ENCODE data around the gene RFPL1.

The RFPL1 gene

GRCh38 chr22:29394931-29395581, 43.3 kb upstream of the RFPL1 start:
- TF ChIP-seq, protein P1, sequence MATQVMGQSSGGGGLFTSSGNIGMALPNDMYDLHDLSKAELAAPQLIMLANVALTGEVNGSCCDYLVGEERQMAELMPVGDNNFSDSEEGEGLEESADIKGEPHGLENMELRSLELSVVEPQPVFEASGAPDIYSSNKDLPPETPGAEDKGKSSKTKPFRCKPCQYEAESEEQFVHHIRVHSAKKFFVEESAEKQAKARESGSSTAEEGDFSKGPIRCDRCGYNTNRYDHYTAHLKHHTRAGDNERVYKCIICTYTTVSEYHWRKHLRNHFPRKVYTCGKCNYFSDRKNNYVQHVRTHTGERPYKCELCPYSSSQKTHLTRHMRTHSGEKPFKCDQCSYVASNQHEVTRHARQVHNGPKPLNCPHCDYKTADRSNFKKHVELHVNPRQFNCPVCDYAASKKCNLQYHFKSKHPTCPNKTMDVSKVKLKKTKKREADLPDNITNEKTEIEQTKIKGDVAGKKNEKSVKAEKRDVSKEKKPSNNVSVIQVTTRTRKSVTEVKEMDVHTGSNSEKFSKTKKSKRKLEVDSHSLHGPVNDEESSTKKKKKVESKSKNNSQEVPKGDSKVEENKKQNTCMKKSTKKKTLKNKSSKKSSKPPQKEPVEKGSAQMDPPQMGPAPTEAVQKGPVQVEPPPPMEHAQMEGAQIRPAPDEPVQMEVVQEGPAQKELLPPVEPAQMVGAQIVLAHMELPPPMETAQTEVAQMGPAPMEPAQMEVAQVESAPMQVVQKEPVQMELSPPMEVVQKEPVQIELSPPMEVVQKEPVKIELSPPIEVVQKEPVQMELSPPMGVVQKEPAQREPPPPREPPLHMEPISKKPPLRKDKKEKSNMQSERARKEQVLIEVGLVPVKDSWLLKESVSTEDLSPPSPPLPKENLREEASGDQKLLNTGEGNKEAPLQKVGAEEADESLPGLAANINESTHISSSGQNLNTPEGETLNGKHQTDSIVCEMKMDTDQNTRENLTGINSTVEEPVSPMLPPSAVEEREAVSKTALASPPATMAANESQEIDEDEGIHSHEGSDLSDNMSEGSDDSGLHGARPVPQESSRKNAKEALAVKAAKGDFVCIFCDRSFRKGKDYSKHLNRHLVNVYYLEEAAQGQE (IDR thresholded peaks at IDR 0.05; ENCODE audit: insufficient read depth in 1 of 2, low read depth in 2 of 2, low read length in 2 of 2): no peak
- TF ChIP-seq POLR2AphosphoS5 (IDR thresholded peaks at IDR 0.05; ENCODE audit: low read depth, low read length) (no peak), TAF1 (IDR thresholded peaks at IDR 0.05; ENCODE audit: borderline replicate concordance, insufficient read depth, low read length) (no peak)

GRCh38 chr22:29396126-29396525, 42.3 kb upstream of the RFPL1 start:
- TF ChIP-seq SIN3A (IDR thresholded peaks at IDR 0.05; ENCODE audit: borderline replicate concordance, insufficient read depth, low read length) (no peak), FOXP2 (optimal IDR thresholded peaks at IDR 0.05; ENCODE audit: borderline replicate concordance, extremely low read depth, extremely low read length, insufficient read depth) (no peak), TAF1 (IDR thresholded peaks at IDR 0.05; ENCODE audit: borderline replicate concordance, insufficient read depth, low read length) (no peak)

GRCh38 chr22:29397791-29398190, 40.6 kb upstream of the RFPL1 start:
- TF ChIP-seq FOXP2 (optimal IDR thresholded peaks at IDR 0.05; ENCODE audit: borderline replicate concordance, extremely low read depth, extremely low read length, insufficient read depth): no peak
- TF ChIP-seq, protein P1 (IDR thresholded peaks at IDR 0.05; ENCODE audit: insufficient read depth in 1 of 2, low read depth in 2 of 2, low read length in 2 of 2): no peak

DNA sequence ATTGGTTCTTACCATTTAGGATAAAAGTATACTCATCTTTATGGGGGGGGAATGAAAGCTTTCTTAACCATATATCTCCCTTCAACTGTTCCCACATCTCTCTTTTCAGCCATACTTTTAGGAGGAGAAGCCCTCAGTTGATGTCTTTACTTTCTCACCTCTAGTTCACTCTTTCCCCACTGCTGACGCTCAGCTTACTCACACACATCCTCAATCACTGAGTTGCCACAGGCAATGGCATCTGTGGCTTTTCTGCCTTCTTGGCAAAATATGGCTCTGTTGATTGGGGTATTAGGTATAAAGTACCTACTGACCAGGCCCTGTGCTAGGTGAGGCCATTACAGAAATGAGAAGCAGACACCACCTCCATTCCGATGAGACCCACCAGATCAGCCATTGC, 37.8 kb upstream of the RFPL1 start:
- TF ChIP-seq, protein P1 (IDR thresholded peaks at IDR 0.05; ENCODE audit: insufficient read depth in 1 of 2, low read depth in 2 of 2, low read length in 2 of 2): no peak
- TF ChIP-seq POLR2AphosphoS5 (IDR thresholded peaks at IDR 0.05; ENCODE audit: low read depth, low read length) (no peak), SIN3A (IDR thresholded peaks at IDR 0.05; ENCODE audit: borderline replicate concordance, insufficient read depth, low read length) (no peak), FOXP2 (optimal IDR thresholded peaks at IDR 0.05; ENCODE audit: borderline replicate concordance, extremely low read depth, extremely low read length, insufficient read depth) (no peak), TAF1 (IDR thresholded peaks at IDR 0.05; ENCODE audit: borderline replicate concordance, insufficient read depth, low read length) (no peak)

GRCh38 chr22:29408940-29409339, 29.4 kb upstream of the RFPL1 start:
- no peak for TF ChIP-seq SIN3A (IDR thresholded peaks at IDR 0.05; ENCODE audit: borderline replicate concordance, insufficient read depth, low read length)
- TF ChIP-seq FOXP2 (optimal IDR thresholded peaks at IDR 0.05; ENCODE audit: borderline replicate concordance, extremely low read depth, extremely low read length, insufficient read depth): no peak
- TF ChIP-seq, protein P1 (IDR thresholded peaks at IDR 0.05; ENCODE audit: insufficient read depth in 1 of 2, low read depth in 2 of 2, low read length in 2 of 2): no peak
- no peak for TF ChIP-seq TAF1 (IDR thresholded peaks at IDR 0.05; ENCODE audit: borderline replicate concordance, insufficient read depth, low read length)
- no peak for TF ChIP-seq POLR2AphosphoS5 (IDR thresholded peaks at IDR 0.05; ENCODE audit: low read depth, low read length)

All from PFSK-1 (cell line).